Peyer's patch (tissue), 4 donors: Measurements from ENCODE around the gene CFAP77.

Experiments
- CTCF ChIP-seq, 6 experiments: fragments of 450-650 bp in 4 of 6; fragments of 200-600 bp in 2 of 6; sonication (generic) in 1 of 6; IDR thresholded peaks; one replicate each; pipeline ENCODE4 v1.5.1; 2017 to 2019; ENCODE audit warnings: antibody characterized with exemption in 6 of 6, mild to moderate bottlenecking in 3 of 6, moderate library complexity in 1 of 6
- POLR2A ChIP-seq, 2 donors: fragments of 450-650 bp; IDR thresholded peaks; one replicate each; pipeline ENCODE4 v1.5.1; 2017; ENCODE audit warnings: antibody characterized with exemption in 2 of 2, mild to moderate bottlenecking in 2 of 2, moderate library complexity in 2 of 2

- TF ChIP-seq CTCF (IDR thresholded peaks at IDR 0.05) = no peak
- TF ChIP-seq POLR2A (IDR thresholded peaks at IDR 0.05) = no peak
Observed at GRCh38 chr9:132548751-132549640, 139.0 kb downstream of the CFAP77 start.
